Islet precursor cell (in vitro differentiated cells): ENCODE results near the gene LAMTOR3.

Source experiments
- DNase-seq: peaks from one replicate; pipeline ENCODE4 v3.0.0-alpha.2; 2018

LAMTOR3 gene

DNA sequence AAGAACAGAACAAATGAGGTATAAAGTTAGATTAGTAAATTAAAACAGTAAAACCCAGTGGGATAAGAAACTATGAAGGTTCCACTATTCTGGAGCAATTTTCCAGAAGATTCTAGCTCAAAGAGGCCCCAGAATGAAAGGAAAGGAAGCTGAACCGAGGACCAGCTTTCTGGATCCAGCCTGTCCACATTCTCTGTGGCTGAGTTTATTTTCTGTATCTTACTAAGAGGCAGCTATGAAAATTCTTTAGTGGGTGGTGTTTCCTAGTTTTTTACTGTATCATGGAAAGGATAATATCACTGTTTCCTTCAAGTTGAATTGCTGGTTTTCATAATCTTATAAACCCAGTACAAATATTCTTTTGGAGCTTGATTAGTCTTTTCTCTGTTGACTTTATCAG lies 65.8 kb downstream of the LAMTOR3 start:
- no peak for DNase-seq
